Mesenchymal stem cell (in vitro differentiated cells and primary cell): Measurements from ENCODE around the gene SNORC.

Experiments
- DNase-seq: peaks from one replicate; pipeline ENCODE4 v3.0.0-alpha.2; 2013
- H2AFZ ChIP-seq: one replicate; pipeline ENCODE4 v1.6.1; 2013; ENCODE audit warnings: low read depth, mild to moderate bottlenecking, control low read depth, inconsistent platforms, low read length, moderate library complexity
- H2AK5ac ChIP-seq: 2 replicates; pipeline ENCODE4 v1.6.1; 2013; ENCODE audit warnings: low read length, moderate library complexity, mild to moderate bottlenecking, inconsistent platforms; ENCODE audit not compliant: severe bottlenecking
- H2BK120ac ChIP-seq: one replicate; pipeline ENCODE4 v1.6.1; 2013; ENCODE audit warnings: low read depth, mild to moderate bottlenecking, inconsistent platforms, low read length, moderate library complexity
- H2BK12ac ChIP-seq, 2 experiments: one replicate each; pipeline ENCODE4 v1.6.1; 2013; ENCODE audit warnings: inconsistent platforms in 2 of 2, low read length in 2 of 2, mild to moderate bottlenecking in 2 of 2, moderate library complexity in 2 of 2, control low read depth in 1 of 2
- H2BK15ac ChIP-seq: one replicate; pipeline ENCODE4 v1.6.1; 2013; ENCODE audit warnings: mild to moderate bottlenecking, low read depth, inconsistent platforms; ENCODE audit not compliant: poor library complexity, severe bottlenecking
- H2BK5ac ChIP-seq: 2 replicates; pipeline ENCODE4 v1.6.1; 2013; ENCODE audit warnings: low read depth, mild to moderate bottlenecking, low read length, control low read depth, inconsistent platforms; ENCODE audit not compliant: poor library complexity, severe bottlenecking
- H3K14ac ChIP-seq, 2 experiments: one replicate each; pipeline ENCODE4 v1.6.1; 2013; ENCODE audit warnings: inconsistent platforms in 2 of 2, low read length in 2 of 2, control low read depth in 1 of 2, mild to moderate bottlenecking in 1 of 2, moderate library complexity in 1 of 2
- H3K18ac ChIP-seq, 2 experiments: one replicate each; pipeline ENCODE4 v1.6.1; 2013; ENCODE audit warnings: inconsistent platforms in 2 of 2, low read length in 2 of 2, control low read depth in 1 of 2, low read depth in 1 of 2, mild to moderate bottlenecking in 1 of 2
- H3K23ac ChIP-seq, 2 experiments: one replicate each; pipeline ENCODE4 v1.6.1; 2013; ENCODE audit warnings: inconsistent platforms in 2 of 2, low read length in 2 of 2, mild to moderate bottlenecking in 2 of 2, moderate library complexity in 2 of 2, control low read depth in 1 of 2
- H3K27ac ChIP-seq: 2 replicates; pipeline ENCODE4 v1.5.1; 2013; ENCODE audit warnings: mild to moderate bottlenecking, moderate library complexity, low read length, control low read depth, inconsistent platforms; ENCODE audit not compliant: poor library complexity, severe bottlenecking
- H3K27me3 ChIP-seq, 2 experiments: 2 replicates each; pipeline versions ENCODE4 v1.6.1 to v1.7.0; 2013; ENCODE audit warnings: low read length in 2 of 2, mild to moderate bottlenecking in 2 of 2, moderate library complexity in 2 of 2, control low read depth in 1 of 2, inconsistent platforms in 1 of 2; ENCODE audit not compliant: control insufficient read depth in 1 of 2, insufficient read depth in 1 of 2
- H3K36me3 ChIP-seq, 2 experiments: 2 replicates each; pipeline versions ENCODE4 v1.6.1 to v1.7.0; 2013; ENCODE audit warnings: low read length in 2 of 2, control low read depth in 1 of 2, inconsistent platforms in 1 of 2, low read depth in 1 of 2, mild to moderate bottlenecking in 1 of 2; ENCODE audit not compliant: insufficient read depth in 2 of 2, control insufficient read depth in 1 of 2
- H3K4ac ChIP-seq, 2 experiments: one replicate each; pipeline ENCODE4 v1.6.1; 2013; ENCODE audit warnings: inconsistent platforms in 2 of 2, low read length in 2 of 2, mild to moderate bottlenecking in 2 of 2, moderate library complexity in 2 of 2, control low read depth in 1 of 2, low read depth in 1 of 2
- H3K4me1 ChIP-seq: 2 replicates; pipeline ENCODE4 v1.6.1; 2013; ENCODE audit warnings: low read depth, low read length, control low read depth; ENCODE audit not compliant: control insufficient read depth, insufficient read depth
- H3K4me2 ChIP-seq: 2 replicates; pipeline ENCODE4 v1.6.1; 2013; ENCODE audit warnings: low read length, mild to moderate bottlenecking, inconsistent platforms; ENCODE audit not compliant: poor library complexity, severe bottlenecking
- H3K4me3 ChIP-seq, 2 experiments: 2 replicates each; pipeline versions ENCODE4 v1.5.1 to v1.7.0; 2013; ENCODE audit warnings: low read length in 2 of 2, mild to moderate bottlenecking in 2 of 2, control low read depth in 1 of 2, low read depth in 1 of 2; ENCODE audit not compliant: insufficient read depth in 1 of 2
- H3K79me1 ChIP-seq: replicated peaks from 2 replicates; pipeline ENCODE4 v1.6.1; 2013; ENCODE audit warnings: mild to moderate bottlenecking, control low read depth, low read length, inconsistent platforms; ENCODE audit not compliant: poor library complexity, severe bottlenecking
- H3K9ac ChIP-seq: 2 replicates; pipeline ENCODE4 v1.7.0; 2013; ENCODE audit warnings: mild to moderate bottlenecking, low read length, moderate library complexity
- H3K9me3 ChIP-seq: 2 replicates; pipeline ENCODE4 v1.7.0; 2013; ENCODE audit warnings: mild to moderate bottlenecking, low read length; ENCODE audit not compliant: control insufficient read depth
- H4K8ac ChIP-seq: one replicate; pipeline ENCODE4 v1.6.1; 2013; ENCODE audit warnings: inconsistent platforms, mild to moderate bottlenecking, low read length, moderate library complexity
- H4K91ac ChIP-seq: one replicate; pipeline ENCODE4 v1.6.1; 2013; ENCODE audit warnings: mild to moderate bottlenecking, low read length, inconsistent platforms
- WGBS: methylation state at CpG from one replicate; pipeline ENCODE4 v1.1.7; 2013; ENCODE audit warnings: mixed read lengths; 5-methylcytosine and 5-hydroxymethylcytosine counted together

The SNORC gene

GRCh38 chr2:232920760-232921159 lies 50.7 kb downstream of the SNORC start:
- Histone ChIP-seq H2BK12ac (no peak overlapping the region), H2AK5ac (no peak overlapping the region), H2BK15ac (no peak overlapping the region), H3K9me3 (peaks cover 5% of the 10 kb centered on the region), H3K36me3 (no peaks in the 10 kb centered on the region), H3K18ac (no peak overlapping the region), H3K23ac (no peak overlapping the region), H4K8ac (no peak overlapping the region), H3K4me3 (no peak overlapping the region), H3K14ac (no peak overlapping the region), H3K27ac (no peak overlapping the region), H3K4ac (no peak overlapping the region), H2BK120ac (no peak overlapping the region), H3K27me3 (peaks cover 45 to 50% of the 10 kb centered on the region in 2 experiments), H3K4me1 (no peaks in the 10 kb centered on the region), H4K91ac (no peak overlapping the region), H2AFZ (no peak overlapping the region), H3K4me2 (no peak overlapping the region), H2BK5ac (no peak overlapping the region), H3K9ac (no peak overlapping the region), H3K79me1 (no peaks in the 10 kb centered on the region)
- WGBS, result 84% methylated on average over 2 of the region's 3 CpGs
- DNase-seq, result no peak

- no peak overlapping the region for H2BK15ac ChIP-seq
- H3K4ac ChIP-seq, result no peak overlapping the region
- peaks cover 5% of the 10 kb centered on the region for H3K9me3 ChIP-seq
- H2BK12ac ChIP-seq, result no peak overlapping the region
- no peak for DNase-seq
- H3K27ac ChIP-seq, result no peak overlapping the region
- H4K91ac ChIP-seq, result no peak overlapping the region
- no peak overlapping the region for H3K9ac ChIP-seq
- H3K4me2 ChIP-seq, result no peak overlapping the region
- H2BK120ac ChIP-seq, result no peak overlapping the region
- no peaks in the 10 kb centered on the region for H3K36me3 ChIP-seq
- H3K79me1 ChIP-seq, result no peaks in the 10 kb centered on the region
- H3K18ac ChIP-seq, result no peak overlapping the region
- no peak overlapping the region for H4K8ac ChIP-seq
- no peak overlapping the region for H2AFZ ChIP-seq
- no peak overlapping the region for H3K4me3 ChIP-seq
- peaks cover 61 to 66% of the 10 kb centered on the region in 2 experiments for H3K27me3 ChIP-seq
- H2BK5ac ChIP-seq, result no peak overlapping the region
- peaks cover 18% of the 10 kb centered on the region for H3K4me1 ChIP-seq
- H2AK5ac ChIP-seq, result no peak overlapping the region
- H3K23ac ChIP-seq, result no peak overlapping the region
- no peak overlapping the region for H3K14ac ChIP-seq
Measured at GRCh38 chr2:232924433-232924832, 54.4 kb downstream of the SNORC start.

- H3K36me3 ChIP-seq, result no peaks in the 10 kb centered on the region
- H3K18ac ChIP-seq, result no peak overlapping the region
- H3K27ac ChIP-seq, result no peak overlapping the region
- H2BK120ac ChIP-seq, result no peak overlapping the region
- no peak overlapping the region for H3K23ac ChIP-seq
- no peak overlapping the region for H3K14ac ChIP-seq
- no peak overlapping the region for H3K4me3 ChIP-seq
- no peak overlapping the region for H2AK5ac ChIP-seq
- H3K4ac ChIP-seq, result no peak overlapping the region
- no peak overlapping the region for H2BK5ac ChIP-seq
- H2BK12ac ChIP-seq, result no peak overlapping the region
- WGBS, result 27% methylated on average over 9 of the region's 11 CpGs
- peaks cover 18% of the 10 kb centered on the region for H3K4me1 ChIP-seq
- H3K4me2 ChIP-seq, result no peak overlapping the region
- peaks cover 5% of the 10 kb centered on the region for H3K9me3 ChIP-seq
- H3K79me1 ChIP-seq, result no peaks in the 10 kb centered on the region
- H3K27me3 ChIP-seq, result peaks cover 60 to 64% of the 10 kb centered on the region in 2 experiments
- no peak overlapping the region for H3K9ac ChIP-seq
- no peak overlapping the region for H2BK15ac ChIP-seq
- no peak for DNase-seq
- no peak overlapping the region for H4K8ac ChIP-seq
- no peak overlapping the region for H2AFZ ChIP-seq
- H4K91ac ChIP-seq, result no peak overlapping the region
Measured at GRCh38 chr2:232925153-232925820, 55.2 kb downstream of the SNORC start.

- Histone ChIP-seq H2BK5ac (no peak overlapping the region), H3K4ac (no peak overlapping the region), H3K4me3 (no peak overlapping the region), H2BK15ac (no peak overlapping the region), H3K23ac (no peak overlapping the region), H3K4me2 (no peak overlapping the region), H2AFZ (no peak overlapping the region), H4K8ac (no peak overlapping the region), H3K36me3 (no peaks in the 10 kb centered on the region), H3K79me1 (no peaks in the 10 kb centered on the region), H3K18ac (no peak overlapping the region), H2AK5ac (no peak overlapping the region), H2BK120ac (no peak overlapping the region), H3K14ac (no peak overlapping the region), H2BK12ac (no peak overlapping the region), H3K9ac (no peak overlapping the region), H3K27me3 (peaks cover 58 to 65% of the 10 kb centered on the region in 2 experiments), H3K4me1 (peaks cover 18% of the 10 kb centered on the region), H4K91ac (no peak overlapping the region), H3K27ac (no peak overlapping the region), H3K9me3 (peaks cover 5% of the 10 kb centered on the region)
- DNase-seq, result no peak
- WGBS, result 40% methylated on average over 10 of the region's 11 CpGs
Measured at GRCh38 chr2:232925821-232926156, 55.7 kb downstream of the SNORC start.
